ENCODE data around the gene KIRREL3. TPM values are rescaled to one million over a fixed set of nuclear protein-coding genes. Genes with fewer than 3 reads are reported as not detected.

Gene KIRREL3
- total RNA-seq, 4 donors from 2014 or later, result 0.19 TPM; not detected in 3

DNA sequence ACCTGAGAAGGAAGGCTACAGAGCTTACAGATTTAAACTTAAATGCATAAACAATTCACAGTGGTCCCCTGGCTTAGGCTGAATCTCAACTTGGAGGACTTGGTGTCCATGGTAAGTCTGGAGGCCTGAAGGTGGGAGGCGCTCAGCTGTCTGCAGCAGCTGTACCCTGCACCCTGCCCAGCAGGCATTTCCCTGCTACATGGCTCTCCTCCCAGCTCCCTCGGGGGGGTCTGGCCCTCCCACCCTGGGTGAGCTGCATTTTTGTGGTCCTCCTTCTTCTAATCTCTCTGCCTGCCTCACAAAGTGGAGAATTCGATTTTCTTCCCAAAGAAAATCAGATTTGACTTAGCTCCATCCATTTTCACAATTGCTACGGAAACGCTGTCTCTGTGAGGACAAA, 273.2 kb downstream of the KIRREL3 start:
- Histone ChIP-seq H3K27me3 (no peaks in the 10 kb centered on the region), H3K27ac (no peak overlapping the region), H3K4me3 (no peak overlapping the region), H3K9me3 (no peaks in the 10 kb centered on the region), H3K36me3 (no peaks in the 10 kb centered on the region), H3K4me1 (no peaks in the 10 kb centered on the region)
- no peak for TF ChIP-seq POLR2A (IDR thresholded peaks at IDR 0.05)
- TF ChIP-seq, protein P1, sequence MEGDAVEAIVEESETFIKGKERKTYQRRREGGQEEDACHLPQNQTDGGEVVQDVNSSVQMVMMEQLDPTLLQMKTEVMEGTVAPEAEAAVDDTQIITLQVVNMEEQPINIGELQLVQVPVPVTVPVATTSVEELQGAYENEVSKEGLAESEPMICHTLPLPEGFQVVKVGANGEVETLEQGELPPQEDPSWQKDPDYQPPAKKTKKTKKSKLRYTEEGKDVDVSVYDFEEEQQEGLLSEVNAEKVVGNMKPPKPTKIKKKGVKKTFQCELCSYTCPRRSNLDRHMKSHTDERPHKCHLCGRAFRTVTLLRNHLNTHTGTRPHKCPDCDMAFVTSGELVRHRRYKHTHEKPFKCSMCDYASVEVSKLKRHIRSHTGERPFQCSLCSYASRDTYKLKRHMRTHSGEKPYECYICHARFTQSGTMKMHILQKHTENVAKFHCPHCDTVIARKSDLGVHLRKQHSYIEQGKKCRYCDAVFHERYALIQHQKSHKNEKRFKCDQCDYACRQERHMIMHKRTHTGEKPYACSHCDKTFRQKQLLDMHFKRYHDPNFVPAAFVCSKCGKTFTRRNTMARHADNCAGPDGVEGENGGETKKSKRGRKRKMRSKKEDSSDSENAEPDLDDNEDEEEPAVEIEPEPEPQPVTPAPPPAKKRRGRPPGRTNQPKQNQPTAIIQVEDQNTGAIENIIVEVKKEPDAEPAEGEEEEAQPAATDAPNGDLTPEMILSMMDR (IDR thresholded peaks at IDR 0.05), result no peak
- no peak for DNase-seq
- 53 to 63% methylated on average over 3 to 4 of the region's 5 CpGs for WGBS, 2 donors
- intact Hi-C loops (cut with DNase I), result loop anchor here (10.0 kb wide), 1 partner anchor 267 kb away; no protein-coding TSS in a partner anchor

DNA sequence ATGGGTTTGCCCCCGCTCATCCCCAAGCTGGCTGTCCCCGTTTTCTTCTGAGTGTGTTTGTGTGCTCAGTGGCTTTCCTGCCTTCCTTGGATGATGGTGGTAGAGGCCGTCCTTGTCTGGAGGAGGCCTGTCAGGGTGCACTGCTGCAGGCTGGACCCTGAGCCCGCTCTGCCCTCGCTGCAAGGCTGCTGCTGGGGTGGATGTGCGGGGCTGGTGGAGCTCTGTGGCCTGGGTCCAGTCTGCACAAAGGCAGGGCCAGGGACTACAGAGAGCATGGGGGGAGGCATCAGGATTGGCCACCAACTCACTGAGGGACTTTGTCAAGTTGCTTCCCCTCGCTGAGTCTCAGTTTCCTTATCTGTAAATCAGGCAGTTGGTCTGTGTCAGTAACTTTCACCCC, 275.0 kb downstream of the KIRREL3 start:
- TF ChIP-seq POLR2A (IDR thresholded peaks at IDR 0.05), result no peak
- TF ChIP-seq, protein P1 (IDR thresholded peaks at IDR 0.05), result no peak
- Histone ChIP-seq H3K4me1 (no peaks in the 10 kb centered on the region), H3K27ac (no peak overlapping the region), H3K9me3 (no peaks in the 10 kb centered on the region), H3K27me3 (no peaks in the 10 kb centered on the region), H3K36me3 (no peaks in the 10 kb centered on the region), H3K4me3 (no peak overlapping the region)
- no peak for DNase-seq
- WGBS, 2 donors, result 85 to 95% methylated on average over 3 to 6 of the region's 7 CpGs
- intact Hi-C loops (cut with DNase I), result loop anchor here (10.0 kb wide), 1 partner anchor 269 kb away; no protein-coding TSS in a partner anchor

DNA sequence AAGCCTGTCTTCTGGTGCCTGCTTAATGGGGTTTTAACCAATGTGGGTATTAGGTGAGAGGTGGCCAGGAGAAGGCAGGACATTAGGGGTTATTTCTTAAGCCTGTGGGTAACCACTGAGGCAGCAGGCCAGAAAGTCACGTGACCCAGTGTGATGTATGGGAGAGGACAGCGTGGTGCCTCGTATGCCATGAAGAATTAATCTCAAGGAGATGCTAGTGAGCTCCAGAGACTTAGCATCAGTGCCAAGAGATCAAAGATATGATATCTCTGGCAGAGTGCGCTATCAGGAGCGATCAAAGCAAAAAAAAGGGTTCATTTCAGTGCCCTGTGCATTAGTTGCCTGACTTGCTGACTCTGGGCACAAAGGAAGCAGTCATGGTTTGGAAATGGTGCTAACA, 275.5 kb downstream of the KIRREL3 start:
- intact Hi-C loops (cut with DNase I), result loop anchor here (10.0 kb wide), 1 partner anchor 270 kb away; no protein-coding TSS in a partner anchor

DNA sequence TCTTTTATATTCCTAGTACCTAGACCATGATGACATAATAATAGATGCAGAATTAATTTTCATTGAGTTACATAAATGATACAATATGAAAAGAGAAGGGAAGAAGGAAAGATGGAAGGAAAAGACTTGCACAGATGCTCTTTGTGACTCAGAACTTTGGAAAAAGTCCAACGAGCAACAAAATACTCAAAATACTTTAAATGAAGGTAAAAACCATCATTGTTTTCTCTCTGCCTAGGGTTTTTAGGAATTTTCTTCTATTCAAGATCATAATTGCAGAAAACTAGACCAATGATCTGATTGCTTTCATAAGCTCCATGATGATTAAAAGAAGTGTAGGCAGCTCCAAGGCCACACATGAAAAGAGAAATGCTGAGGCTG, 276.9 kb downstream of the KIRREL3 start:
- H3K27ac ChIP-seq, result no peak overlapping the region
- H3K4me1 ChIP-seq, result no peaks in the 10 kb centered on the region
- H3K4me3 ChIP-seq, result no peak overlapping the region
- H3K9me3 ChIP-seq, result no peaks in the 10 kb centered on the region
- no peaks in the 10 kb centered on the region for H3K27me3 ChIP-seq
- 35 to 42% methylated on average over 1 of the region's 1 CpG for WGBS, 2 donors
- H3K36me3 ChIP-seq, result no peaks in the 10 kb centered on the region
- no peak for DNase-seq
- TF ChIP-seq POLR2A (IDR thresholded peaks at IDR 0.05), result no peak
- TF ChIP-seq, protein P1 (IDR thresholded peaks at IDR 0.05), result no peak
- intact Hi-C loops (cut with DNase I), result loop anchor here (10.0 kb wide), 1 partner anchor 271 kb away; no protein-coding TSS in a partner anchor

More for the DNA sequence above, 275.5 kb downstream of the KIRREL3 start:
- H3K27me3 ChIP-seq, result no peaks in the 10 kb centered on the region
- TF ChIP-seq POLR2A (IDR thresholded peaks at IDR 0.05), result no peak
- TF ChIP-seq, protein P1 (IDR thresholded peaks at IDR 0.05), result no peak
- no peaks in the 10 kb centered on the region for H3K36me3 ChIP-seq
- DNase-seq, result no peak
- H3K9me3 ChIP-seq, result no peaks in the 10 kb centered on the region
- WGBS, 2 donors, result 66 to 75% methylated on average over 5 of the region's 5 CpGs
- no peak overlapping the region for H3K4me3 ChIP-seq
- no peaks in the 10 kb centered on the region for H3K4me1 ChIP-seq
- H3K27ac ChIP-seq, result no peak overlapping the region

DNA sequence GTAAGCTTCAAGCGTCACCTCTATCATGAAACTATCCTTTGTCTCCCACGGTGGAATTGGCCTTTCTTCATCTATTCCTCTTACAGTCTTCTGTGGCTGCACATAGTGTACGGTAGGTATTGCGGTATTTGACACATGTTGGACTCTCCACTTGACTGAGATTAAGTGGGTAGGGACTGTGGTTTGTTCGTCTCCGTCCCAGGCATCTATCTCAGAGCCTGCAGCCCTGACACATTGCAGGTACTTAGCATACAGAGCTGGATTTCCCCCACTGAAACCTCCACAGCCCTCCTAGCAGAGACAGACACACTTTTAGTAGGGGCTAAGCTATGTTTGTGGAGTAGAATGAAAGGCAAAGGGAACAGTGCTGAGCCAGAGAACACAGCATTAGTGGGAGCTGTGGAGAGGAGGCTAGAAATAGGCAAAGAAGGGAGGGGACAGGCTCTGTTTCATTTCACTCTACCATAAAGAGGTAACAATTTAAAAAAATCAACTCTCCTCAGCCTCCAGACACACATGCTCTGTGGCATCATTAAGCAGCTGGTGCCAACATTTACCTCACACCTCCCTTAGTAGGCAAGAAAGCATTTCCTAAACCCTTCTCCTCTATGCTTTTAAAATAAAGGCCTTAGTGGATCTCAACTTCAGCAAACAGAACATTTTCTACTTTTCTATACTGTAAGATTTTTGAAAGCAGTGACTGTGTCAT, 277.5 kb downstream of the KIRREL3 start:
- Histone ChIP-seq H3K27me3 (no peaks in the 10 kb centered on the region), H3K36me3 (no peaks in the 10 kb centered on the region), H3K9me3 (no peaks in the 10 kb centered on the region), H3K27ac (no peak overlapping the region), H3K4me1 (no peaks in the 10 kb centered on the region), H3K4me3 (no peak overlapping the region)
- no peak for DNase-seq
- 88 to 99% methylated on average over 6 of the region's 6 CpGs for WGBS, 2 donors
- intact Hi-C loops (cut with DNase I), result loop anchor here (10.0 kb wide), 1 partner anchor 272 kb away; no protein-coding TSS in a partner anchor
- TF ChIP-seq, protein P1 (IDR thresholded peaks at IDR 0.05), result no peak

Measured in esophagus squamous epithelium (tissue), 5 donors.